8988T (cell line): ENCODE results near the gene SLC27A1.
A peak's percentile ranks its signal among the peaks of the same experiment; 100 is the strongest.

ENCODE experiments used
- DNase-seq: peaks from one replicate; pipeline ENCODE4 v3.0.0; 2011

Gene SLC27A1

DNA sequence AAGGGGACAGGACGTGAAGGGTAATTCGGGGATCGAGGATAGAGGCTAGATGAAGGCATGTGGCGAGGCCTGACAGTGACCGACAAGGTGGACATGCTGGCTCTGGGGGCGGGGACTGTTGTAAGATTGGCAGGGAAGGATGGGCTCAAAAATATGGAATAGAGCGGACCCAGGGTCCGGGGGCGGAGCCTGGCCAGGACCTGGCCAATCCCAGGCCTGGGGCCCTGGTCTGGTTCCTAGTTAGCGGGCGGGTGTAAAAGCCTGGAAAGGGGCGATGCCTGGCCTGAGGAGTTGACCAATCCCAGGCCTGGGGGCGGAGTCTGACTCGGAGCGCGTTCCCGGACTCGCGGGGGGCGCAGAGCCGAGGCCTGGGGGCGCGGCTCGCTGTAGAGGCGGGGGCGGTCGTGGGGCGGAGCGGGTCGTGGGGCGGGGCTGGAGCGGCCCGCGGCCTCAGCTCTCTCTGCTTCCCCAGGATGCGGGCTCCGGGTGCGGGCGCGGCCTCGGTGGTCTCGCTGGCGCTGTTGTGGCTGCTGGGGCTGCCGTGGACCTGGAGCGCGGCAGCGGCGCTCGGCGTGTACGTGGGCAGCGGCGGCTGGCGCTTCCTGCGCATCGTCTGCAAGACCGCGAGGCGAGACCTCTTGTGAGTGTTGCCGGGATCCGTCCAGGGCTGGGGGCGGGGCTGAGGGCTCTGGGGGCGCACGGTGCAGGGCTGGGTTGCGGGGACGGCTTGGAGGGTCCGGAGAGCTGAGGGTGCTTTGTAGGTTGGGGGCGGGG is at the start of gene SLC27A1:
SLC27A1 (plus strand) TSS at position 457 of the 774 bp plus-strand sequence; CDS start at position 474, 17 bp downstream.
- DNase-seq = peak; percentile 76

DNA sequence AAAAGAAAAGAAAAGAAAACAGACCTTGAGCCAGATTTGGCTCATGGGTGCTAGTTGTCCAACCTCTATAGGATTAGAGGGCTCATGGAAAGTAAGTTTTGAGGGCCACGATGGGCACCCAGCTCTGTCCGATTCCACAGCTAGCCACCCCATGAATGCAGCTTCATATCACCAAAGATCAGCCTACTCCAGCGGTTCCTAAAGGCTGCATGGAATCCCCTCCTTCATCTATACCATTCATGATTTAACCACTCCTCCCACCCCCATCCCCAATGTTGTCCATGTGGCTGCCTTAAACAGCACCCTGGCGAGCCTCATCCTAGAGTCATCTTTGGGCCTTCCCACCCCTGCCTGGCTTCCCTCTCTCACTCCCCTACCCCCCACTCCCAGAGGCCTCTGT is 48.4 kb upstream of the SLC27A1 start:
- no peak for DNase-seq

DNA sequence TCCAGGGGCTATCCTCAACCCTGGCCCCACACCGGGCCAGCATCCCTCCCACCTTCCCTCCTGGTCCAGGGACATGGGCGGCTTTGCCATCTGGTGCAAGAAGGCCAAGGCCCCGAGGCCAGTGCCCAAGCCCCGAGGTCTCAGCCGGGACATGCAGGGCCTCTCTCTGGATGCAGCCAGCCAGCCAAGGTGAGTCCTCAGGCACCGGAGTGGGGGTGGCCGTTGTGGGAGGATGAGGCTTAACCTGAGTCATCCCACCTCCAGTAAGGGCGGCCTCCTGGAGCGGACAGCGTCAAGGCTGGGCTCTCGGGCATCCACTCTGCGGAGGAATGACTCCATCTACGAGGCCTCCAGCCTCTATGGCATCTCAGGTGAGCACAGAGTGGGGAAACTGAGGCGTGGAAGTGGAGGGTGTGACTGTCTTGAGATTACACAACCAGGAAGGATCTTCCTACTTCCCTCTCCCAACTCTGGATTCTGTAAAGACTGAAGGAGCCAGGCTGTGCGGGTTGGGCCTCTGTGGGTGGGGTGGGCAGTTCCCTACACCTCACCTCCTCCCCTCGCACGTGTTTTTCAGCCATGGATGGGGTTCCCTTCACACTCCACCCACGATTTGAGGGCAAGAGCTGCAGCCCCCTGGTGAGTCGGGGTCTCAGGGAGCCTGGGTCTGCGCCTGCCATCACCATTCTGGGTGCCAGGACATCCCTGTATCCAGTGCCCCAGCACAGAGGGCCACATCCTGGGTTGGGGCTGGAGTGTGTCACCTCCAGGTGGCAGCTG is 46.7 kb upstream of the SLC27A1 start:
- no peak for DNase-seq

DNA sequence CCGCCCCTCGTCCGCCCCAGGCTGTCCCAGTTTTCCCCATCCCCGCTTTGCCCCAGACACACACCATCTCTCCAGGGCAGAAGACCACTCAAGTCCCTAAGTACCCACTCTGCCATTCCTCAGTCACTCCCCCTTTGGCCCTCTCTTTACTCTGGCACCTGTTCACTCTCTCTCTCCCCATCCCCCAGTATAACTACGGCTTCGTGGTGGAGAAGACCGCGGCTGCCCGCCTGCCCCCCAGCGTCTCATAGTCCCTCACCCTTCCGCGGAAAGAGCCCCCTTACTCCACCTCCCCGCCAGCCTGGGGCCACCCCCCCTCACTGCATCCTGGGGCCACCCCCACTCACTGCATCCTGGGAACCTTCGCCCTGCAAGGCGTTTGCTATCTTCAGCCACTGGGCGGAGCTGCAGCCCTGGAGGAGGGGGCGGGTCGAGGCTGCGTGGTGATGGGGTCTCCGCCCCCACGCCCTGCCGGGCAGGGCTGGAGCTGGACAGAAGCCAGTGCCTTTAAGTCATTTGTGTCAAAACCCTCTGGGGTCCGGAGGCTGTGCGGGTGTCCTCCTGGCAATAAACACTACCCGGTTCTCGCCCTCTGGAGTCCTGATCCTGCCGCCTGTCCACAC is 45.5 kb upstream of the SLC27A1 start:
- peak; percentile 78 for DNase-seq

DNA sequence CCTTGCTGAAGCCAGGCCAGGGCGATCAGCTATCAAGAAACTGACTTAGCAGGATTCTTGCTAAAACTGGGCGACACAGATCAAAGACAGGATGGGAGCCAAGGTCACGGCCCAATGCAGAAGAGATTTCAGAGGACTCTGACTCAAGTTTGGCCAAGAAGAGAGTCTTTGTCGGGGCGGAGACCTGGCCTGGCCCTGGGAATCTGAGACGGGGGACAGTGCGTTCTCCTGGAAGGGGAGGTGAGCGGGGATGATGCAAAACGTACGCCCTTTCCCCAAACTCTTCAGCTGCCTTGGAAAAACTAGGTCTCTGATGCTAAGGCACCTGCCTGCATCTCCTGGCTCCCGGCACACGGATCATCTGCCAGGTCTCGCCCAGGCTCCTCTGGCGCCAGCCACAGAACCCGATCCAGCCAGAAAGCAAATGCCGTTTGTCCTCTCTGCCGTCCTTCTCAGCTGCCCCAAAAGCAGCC is 40.6 kb upstream of the SLC27A1 start:
- DNase-seq = no peak

DNA sequence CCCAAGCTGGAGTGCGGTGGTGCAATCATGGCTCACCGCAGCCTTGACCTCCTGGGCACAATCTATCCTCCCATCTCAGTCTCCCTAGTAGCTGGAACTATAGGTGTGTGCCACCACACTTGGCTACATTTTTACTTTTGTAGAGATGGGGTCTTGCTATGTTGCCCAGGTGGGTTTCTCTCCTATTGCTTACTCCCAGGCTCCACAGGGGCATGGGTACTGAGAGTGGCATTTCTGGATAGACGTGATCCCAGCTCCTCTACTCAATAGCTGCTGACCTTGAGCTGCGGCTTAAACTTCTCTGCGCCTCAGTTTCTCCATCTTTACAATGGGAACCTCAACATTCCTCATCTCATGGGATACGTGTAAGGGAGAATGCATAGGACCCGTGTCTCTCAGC is 38.9 kb upstream of the SLC27A1 start:
- no peak for DNase-seq

DNA sequence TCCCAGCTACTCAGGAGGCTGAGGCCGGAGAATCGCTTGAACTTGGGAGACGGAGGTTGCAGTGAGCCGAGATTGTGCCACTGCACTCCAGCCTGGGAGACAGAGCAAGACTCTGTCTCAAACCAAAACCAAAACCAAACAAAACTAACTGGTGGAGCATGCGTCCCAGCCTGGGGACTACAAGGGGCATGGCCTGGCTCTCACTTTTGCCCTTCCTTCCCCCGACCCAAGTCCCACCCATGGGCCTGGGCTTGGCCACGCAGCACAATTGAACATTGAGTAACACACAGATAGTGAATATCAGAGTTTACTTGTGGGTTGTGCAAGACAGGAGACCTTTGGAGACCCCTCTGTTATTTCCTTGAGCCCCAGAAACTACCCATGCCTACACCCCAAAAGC is 35.1 kb upstream of the SLC27A1 start:
- no peak for DNase-seq

DNA sequence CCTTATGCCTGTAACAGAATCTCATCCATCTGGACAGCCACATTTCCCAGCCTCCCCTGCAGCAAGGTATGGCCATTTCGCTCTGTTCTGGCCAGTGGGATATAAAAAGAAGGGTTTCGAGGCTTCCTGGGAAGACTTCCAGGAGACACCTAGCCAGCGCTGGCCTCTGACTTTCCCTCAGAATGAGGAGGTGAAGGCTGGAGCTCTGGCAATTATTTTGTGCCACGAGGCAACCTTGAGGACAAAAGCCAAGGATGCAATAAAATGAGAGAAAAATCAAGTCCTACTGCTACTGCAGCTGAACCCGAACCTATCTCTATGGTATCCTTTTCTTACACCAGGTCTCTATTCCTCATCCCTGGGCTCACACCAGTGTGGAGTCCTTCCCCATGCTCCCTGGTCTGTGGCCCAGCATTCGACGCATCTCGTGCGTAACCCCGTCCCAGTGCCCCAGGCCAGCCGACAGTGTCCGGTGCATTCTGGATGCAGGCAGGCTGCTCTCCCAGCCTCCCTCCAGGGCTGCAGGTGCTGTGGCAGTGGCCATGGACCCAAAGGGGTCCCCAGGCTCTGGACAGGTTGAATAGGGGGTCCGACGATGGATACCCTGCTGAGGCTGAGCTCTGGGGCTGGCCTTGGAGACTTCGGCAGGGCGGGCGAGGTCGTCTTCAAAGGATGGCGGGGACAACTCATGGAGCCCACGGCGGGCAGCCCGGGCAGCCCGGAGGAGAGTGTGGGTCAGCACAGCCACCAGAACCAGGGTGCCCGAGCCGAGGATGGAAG is 34.0 kb upstream of the SLC27A1 start:
- DNase-seq = no peak

DNA sequence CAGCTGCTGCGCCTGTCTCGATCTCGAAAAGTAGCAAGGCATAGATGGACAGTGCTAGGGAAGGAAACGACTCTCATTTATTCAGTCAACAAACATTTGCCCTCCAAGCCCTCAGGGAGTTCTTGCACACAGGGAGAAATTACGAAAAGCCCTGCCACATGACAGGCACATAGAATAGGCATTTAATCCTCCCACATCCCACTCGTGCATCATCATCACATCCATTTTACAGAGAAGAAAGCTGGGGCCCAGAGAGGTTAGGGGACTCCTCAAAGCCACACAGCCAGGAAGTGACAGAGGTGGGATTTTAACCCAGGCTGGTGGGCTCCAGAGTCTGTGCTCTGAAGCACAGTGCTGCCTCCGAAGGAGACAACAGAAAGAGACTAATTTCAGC is 33.5 kb upstream of the SLC27A1 start:
- DNase-seq = no peak

DNA sequence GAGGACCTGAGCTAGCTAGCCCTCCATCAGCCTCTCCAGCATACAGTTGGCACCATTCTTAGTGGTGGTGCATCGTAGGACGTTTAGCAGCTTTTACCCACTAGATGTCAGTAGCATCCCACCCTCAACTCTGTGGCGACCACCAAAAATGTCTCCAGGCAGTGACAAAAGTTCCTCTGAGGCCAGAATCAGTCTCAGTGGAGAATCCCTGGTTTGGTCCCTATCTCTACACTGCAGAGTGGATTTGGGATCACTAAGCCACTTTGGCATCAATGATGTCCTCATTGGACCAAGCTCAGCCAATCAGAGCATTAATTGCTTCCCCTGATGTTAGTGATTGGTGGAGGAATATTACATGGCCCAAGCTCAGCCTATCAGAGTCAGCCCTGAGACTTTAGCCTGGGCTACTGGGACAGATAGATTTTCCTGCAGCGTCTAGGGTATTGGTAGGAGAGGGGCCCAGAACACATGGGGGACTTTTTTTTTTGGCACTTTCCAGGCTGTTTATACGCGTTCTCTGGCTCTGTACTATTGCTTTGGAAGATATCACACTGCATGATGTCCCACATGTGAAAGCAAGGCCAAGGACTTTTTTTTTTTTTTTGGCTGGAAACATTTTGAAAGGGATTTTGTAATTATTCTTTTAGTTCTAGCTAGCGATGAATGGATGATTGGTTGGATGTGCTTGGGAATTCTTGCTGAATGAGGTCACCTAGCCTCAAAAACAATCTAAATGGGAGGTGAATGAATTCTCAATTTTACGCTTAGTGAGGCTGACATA is 28.9 kb upstream of the SLC27A1 start:
- no peak for DNase-seq

DNA sequence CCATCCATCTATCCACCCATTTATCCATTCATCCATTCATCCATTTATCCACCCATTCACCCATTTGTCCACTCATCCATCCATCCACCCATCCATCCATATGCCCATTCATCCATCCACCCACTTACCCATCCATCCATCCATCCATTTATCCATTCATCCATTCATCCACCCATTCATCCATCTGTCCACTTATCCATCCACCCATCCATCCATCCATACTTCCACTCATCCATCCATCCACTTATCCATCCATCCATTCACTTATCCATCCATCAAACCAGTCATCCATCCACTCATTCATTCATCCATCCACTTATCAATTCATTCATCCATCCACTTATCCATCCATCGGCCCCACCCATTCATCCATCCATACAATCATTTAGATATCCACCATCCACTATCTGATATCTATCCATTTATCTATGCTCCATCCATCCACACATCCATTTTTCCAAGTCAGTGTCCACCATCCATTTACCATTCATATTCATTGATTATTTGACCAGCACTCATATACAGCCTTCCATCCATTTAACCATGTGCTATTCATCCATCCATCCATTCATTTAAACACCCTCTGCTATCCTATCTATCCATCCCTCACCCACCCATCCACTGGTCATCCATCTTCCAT is 24.7 kb upstream of the SLC27A1 start:
- no peak for DNase-seq

DNA sequence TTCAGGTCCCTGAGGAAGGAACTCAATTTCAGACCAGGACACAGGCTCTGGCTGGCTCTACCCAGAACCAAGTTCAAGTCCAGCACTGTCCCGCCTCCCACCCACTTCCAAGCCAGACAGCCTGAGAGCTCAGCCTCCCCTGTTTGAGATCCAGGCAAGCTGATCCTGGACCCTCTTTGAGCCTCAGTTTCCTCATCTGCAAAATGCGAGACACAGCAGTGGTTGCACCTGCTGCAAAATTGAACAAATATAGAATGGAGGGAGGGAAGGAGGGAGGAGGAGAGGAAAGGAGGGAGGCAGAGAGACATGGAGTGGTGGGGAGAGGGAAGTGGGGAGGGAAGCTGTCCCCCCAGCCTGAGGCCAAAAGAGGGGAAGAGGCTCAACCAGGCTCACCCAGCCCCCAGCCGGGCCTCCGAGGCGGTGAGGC is 22.6 kb upstream of the SLC27A1 start:
- peak; percentile 0 for DNase-seq

DNA sequence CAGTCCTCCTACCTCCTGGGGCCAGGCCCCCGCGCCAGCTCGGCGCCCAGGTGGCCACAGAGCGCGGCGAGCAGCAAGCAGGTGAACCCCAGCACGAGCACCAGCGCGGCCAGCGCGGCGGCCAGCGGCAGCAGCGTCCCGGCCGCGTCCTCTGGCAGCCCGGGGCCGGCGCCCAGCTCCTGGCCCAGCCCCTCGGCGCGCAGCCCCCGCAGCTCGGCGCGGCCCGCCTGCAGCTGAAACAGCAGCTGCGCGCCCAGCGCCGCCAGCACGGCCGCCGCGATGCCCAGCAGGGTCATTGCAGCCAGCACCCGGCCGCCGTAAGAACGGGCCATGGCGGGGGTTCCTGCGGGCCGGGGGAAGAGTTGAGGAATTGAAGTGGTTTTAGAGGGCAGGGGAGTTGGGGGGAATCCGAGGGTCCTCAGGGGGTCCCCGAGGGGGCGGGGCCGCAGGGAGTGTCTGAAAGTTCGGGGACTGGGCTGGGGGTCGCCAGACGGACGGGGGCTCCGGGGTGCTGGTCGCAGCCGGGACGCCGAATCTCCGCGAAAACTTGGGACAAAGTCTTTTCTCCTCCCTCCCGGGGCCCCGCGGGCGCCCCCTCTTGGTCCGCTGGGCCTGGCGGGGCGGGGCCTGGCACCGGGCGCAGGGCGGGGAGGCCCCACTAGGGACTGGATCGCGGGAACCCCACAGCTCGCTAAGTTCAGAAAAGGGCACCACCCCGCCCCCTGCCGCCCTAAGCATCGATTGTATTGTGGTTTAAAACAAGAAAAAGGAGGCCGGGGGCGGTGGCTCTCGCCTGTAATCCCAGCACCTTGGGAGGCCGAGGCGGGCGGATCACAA is 22.0 kb upstream of the SLC27A1 start, which contains the start of gene TMEM221:
TMEM221 (minus strand) TSS at position 538 of the 837 bp plus-strand sequence; CDS start at position 332, 206 bp downstream.
- DNase-seq = peak; percentile 76

DNA sequence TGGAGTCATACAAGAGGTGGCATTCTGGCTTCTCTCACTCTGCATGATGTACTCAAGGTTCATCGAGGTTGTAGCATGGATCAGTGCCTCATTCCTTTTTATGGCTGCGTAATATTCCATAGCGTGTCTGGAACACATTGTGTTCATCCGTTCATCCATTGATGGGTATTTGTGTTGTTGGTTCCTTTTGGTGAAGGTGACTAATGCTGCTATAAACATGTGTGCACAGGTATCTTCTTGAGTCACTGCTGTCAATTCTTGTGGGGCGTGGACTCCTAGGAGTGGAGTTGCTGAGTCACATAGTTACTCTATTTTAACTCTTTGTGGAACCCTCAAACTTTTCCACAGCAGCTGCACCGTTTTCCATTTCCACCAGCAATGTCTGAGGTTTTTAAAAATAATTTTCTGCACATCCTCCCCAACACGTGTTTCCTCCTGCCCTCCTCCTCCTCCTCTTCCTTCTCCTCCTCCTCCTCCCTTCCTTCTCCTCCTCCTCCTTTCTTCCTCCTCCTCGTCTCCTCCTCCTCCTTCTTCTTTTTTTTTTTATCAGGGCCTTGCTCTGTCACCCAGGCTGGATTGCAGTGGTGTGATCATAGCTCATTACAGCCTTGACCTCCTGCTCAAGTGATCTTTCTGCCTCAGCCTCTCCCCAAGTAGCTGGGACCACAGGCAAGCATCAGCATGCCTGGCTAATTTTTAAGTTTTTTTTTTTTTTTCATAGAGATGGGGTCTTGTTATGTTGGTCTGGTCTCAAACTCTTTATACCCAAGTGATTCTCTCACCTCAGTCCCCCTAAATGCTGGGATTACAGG is 19.9 kb upstream of the SLC27A1 start:
- DNase-seq = no peak

DNA sequence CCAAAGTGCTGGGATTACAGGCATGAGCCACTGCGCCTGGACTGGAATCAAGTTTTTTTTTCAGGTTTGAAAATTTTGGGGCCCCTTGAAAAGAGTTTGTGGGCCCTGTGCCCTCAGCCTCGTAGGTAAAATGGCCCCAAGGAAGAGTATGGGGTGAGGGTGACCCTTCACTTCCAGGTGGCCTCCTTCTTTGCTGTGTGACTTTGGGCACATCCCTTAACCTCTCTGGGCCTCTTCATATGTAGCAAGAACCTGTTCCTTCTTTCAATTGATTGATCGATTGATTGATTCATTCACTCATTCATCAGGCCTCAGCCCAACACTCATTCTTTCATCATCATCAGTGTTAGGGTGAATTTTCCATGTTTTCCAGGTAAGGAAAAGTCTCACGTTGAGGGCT is 18.5 kb upstream of the SLC27A1 start:
- no peak for DNase-seq

DNA sequence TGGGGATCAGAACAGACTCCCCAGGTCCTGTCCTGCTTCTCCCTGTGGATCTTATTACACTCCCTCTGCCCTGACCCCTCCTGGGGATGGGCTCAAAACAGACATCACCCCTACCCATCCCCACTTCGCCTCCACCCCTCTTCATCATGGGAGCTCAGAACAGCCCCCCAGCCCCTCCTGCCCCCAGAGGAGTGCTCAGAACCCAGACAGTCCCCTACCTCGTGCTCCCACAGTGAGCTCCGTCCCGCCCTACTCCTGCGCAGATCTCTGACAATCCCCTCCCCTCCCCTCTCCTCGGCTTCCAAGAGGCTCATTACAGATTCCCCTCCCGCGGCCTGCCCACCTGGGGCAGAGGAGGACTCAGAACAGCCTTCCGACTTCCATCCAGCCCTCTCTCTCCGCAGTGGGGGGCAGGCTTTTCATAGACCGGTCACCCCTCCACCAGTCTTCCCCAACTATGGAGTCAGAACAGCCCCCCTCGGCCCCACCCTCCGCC is 15.7 kb upstream of the SLC27A1 start:
- no peak for DNase-seq

DNA sequence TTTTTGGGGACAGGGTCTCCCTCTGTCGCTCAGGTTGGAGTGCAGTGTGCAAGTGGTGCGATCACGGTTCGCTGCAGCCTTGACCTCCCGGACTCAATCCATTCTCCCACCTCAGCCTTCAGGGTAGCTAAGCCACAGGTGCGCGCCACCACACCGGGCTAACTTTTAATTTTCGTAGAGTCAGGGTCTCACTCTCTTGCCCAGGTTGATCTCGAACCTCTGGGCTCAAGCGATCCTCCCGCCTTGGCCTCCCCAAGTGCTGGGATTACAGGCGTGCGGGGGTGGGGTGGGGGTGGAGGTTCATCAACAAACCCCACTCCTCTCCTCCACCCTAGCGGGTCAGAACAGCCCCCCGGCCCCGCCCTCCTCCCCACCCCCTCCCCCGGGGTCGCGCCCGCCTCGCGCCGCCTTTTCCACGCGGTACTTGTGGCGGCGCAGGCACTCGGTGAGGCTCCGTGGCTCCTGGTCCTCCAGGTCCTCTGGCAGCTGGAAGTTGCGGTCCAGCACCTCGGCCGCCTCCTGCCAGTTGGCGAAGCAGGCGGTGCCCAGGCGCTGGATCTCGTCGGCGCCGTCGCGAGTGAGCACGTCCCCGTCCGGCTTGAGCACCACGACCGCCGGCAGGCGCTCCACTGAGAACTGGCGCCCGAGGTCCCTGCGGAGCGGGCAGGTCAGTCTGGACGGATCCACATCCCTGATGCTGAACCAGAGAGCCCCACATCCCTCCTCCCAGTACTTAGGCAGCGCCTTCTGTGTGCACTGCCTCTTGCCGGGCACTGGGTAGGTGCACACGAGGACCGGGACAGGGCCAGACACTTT is 14.8 kb upstream of the SLC27A1 start:
- DNase-seq = no peak

DNA sequence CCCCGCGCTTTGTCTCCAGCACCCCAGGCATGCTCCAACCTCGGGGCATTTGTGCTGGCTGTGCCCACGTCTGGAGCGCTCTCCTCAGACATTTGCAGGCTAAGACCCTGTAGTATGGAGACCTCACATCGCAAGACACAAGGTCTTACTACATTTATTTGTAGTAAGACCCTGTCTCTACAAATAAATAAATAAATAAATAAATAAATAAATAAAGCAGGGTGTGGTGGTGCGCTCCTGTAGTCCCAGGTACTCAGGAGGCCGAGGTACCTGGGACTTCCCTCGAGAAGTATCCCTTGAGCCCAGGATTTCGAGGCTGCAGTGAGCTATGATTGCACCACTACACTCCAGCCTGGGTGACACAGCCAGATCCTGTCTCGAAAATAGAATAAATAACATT is 14.2 kb upstream of the SLC27A1 start:
- DNase-seq = no peak
